Right lobe of liver (tissue), 4 donors: ENCODE measurements around the gene RPUSD2.

Source experiments
- CTCF ChIP-seq, 4 donors: fragments of 200-600 bp in 3 of 4; fragments of 450-650 bp in 1 of 4; IDR thresholded peaks; one replicate each; pipeline versions ENCODE4 v1.5.1 to v1.8.0; 2016 to 2022; ENCODE audit warnings: antibody characterized with exemption in 4 of 4, mild to moderate bottlenecking in 2 of 4
- POLR2A ChIP-seq: fragments of 450-650 bp; IDR thresholded peaks from one replicate; pipeline ENCODE4 v1.6.1; 2017; ENCODE audit warnings: antibody characterized with exemption, mild to moderate bottlenecking
- donor health status: DM: no; HTN: no; CAD: no.
- donor health status: DM: no; HTN: no; CAD: no.
- donor health status: DM: no; HTN: yes; CAD: no.

- TF ChIP-seq POLR2A (peak; percentile 77), CTCF (IDR thresholded peaks at IDR 0.05) (no peak)
Measured at GRCh38 chr15:40569129-40569953, at the start of gene RPUSD2.
